GM21515 (cell line): ENCODE data around the gene IGF2BP2.
"Not testable (repeated sequence)": the region's sequence is repeated elsewhere in the genome, so short reads cannot be mapped to it uniquely, and the experiment has no call there.

ENCODE experiments used
- ATAC-seq: cut with Tn5 transposase; IDR thresholded peaks from one replicate; pipeline ENCODE4 v1.9.1; 2021; ENCODE audit not compliant: unreplicated experiment

The IGF2BP2 gene

DNA sequence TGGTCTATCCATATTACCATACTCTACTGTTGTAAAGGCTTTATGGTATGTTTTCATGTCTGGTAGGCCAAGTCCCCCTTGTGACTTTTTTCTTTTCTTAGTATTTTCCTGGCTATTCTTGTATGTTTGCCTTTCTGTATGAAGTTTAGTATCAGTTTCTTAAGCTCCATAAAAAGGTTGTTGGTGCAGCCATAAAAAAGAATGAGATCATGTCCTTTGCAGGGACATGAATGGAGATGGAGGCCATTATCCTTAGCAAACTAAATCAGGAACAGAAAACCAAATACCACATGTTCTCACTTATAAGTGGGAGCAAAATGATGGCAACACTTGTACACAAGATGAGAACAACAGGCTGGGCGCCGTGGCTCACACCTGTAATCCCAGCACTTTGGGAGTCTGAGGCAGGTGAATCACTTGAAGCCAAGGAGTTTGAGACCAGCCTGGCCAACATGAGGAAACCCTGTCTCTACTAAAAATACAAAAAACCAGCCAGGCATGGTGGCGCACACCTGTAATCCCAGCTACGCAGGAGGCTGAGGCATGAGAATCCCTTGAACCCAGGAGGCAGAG, 13.7 kb upstream of the IGF2BP2 start:
- not testable (repeated sequence) for ATAC-seq

DNA sequence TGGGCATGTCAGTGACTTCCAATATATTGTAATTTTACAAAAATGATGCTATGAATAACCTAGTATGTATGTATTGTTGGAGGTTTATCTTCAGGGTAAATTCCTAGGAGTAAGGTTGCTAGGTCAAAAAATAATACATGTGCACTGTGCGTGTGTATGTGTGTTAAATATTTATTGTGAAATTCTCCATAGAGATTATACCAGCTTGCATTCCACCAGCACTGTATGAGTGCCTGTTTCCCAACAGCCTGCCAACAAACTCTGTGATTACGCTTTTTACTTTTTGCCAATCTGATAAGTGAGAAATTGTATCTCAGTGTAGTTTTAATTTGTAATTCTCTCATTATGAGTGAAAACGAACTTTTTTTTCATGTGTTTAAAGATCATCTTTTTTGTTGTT, 12.6 kb upstream of the IGF2BP2 start:
- ATAC-seq, result no peak

- no peak for ATAC-seq
These were observed 7.1 kb upstream of the IGF2BP2 start for GRCh38 chr3:185831990-185832389.

DNA sequence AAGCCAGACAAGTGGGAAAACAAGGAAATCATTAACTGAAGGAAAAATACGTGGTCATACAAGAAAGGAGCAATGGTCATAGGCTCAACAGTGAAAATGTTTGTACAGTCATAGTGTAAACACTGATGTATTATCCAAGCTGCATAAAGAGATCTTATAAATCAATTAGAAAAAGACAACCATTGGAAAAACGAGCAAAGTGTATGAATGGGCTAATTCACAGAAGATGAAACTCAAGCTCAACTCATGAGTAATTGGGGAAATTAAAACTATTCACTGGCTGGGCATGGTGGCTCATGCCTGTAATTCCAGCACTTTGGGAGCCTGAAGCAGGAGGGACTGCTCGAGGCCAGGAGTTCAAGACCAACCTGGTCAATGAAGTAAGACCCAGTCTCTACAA, 6.4 kb upstream of the IGF2BP2 start:
- no peak for ATAC-seq

DNA sequence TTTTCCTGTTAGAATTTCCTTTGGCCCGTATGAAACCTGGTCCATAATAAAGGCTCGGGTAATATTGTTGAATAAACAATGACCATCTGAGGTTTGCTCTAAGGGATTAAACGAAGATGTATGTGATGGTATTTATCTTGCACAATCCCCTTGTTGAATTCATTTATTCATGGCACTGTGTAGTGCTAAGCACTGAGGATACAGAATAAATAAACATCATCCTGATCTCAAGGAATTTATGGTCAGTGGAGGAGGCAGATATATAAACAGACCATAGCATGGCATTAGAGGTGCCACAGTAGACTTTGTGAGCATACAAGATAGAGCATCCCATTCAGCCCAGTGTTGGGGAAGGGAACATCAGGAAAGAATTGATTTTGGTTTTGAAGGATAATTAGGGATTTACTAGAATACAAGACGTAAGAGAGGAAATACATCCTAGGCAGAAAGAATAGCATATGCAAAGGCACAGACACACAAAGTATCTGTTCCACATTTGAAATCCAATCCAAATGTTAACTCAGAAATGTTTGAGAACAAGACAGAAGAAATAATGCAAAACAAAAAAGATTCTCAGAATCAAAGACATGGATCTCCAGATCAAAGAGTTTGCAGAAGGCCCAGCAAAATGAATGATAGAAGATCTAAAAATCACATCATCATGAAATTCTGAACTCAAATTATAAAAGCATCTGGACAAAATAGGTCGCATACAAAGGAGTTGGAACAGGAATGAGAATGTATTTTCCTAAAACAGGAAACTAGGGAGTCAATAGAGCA, 5.4 kb upstream of the IGF2BP2 start:
- no peak for ATAC-seq

- ATAC-seq, result no peak
These were observed 3.9 kb upstream of the IGF2BP2 start for GRCh38 chr3:185828755-185829154.

DNA sequence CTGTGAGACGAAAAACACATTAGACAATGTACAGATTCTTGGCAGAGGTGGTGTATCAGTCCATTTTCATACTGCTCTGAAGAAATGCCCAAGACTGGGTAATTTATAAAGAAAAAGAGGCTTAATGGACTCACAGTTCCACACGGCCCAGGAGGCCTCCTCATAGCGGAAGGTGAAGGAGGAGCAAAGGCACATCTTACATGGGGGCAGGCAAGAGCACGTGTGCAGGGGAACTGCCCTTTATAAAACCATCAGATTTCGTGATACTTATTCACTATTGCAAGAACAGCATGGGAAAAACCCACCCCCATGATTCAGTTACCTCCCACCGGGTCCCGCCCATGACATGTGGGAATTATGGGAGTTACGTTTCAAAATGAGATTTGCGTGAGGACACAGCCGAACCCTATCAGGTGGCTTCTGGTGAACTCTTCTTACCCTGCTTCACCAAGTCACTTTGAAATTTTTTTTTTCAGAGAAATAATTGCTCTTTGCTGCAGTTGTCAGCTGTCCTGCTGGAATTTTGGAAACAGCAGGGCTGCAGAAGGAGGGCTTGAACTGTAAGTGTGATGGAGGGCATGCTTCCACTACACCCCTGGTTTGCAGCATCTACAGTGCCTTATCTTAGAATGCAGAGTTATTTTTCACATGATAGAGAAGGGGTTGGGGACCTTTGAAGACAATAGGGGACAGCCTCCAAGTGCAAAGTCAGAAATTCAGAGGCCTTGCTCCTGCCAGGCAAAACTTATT, 2.9 kb upstream of the IGF2BP2 start:
- no peak for ATAC-seq

- peak; percentile 25 for ATAC-seq
These were observed 1.0 kb upstream of the IGF2BP2 start for GRCh38 chr3:185825639-185826481.

DNA sequence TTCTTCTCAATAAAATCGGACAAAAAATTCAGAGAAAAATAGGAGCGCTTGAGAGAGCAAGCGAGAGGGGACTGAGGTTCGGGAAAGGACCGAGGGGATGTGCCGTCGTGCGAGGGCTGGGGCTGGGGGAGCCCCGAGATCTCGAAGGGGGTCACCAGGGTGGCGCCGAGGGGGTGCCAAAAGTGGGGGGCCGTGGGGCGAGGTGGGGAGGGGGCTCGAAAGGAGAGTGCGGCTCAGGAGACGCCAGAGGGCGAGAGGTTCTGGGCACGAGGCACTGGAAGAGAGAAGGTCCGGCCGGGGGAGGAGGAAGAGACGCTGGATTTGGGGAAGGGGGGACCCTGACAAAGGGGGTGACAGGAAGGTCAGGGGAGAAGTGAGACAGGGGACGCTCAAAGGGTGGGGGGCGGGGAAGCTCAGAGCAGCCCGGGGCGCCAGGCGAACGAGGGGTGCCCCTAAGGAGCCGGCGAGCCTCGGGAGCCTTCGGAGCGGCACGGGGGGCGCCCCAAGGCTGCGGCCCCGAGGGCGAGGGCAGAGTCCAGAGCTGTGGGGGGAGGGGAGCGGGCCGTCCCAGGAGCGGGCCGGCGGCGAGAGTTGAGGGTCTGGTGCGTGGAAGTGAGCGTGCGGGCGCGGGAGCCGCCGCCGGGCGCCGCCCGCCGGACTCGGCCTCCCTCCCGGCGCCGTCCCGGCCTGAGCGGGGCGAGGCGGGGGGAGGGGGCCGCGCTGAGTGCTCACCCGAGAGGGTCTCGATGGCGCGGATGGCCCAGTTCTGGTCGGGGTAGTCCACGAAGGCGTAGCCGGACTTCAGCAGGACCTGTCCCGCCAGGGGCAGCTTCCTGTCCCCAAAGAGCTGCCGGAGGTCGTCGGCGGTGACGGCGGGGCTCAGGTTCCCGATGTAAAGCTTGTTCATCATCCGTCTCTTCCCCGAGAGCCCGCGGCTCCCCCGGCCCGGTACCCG, 514 bp downstream of the IGF2BP2 start:
- ATAC-seq, result peak; percentile 13

DNA sequence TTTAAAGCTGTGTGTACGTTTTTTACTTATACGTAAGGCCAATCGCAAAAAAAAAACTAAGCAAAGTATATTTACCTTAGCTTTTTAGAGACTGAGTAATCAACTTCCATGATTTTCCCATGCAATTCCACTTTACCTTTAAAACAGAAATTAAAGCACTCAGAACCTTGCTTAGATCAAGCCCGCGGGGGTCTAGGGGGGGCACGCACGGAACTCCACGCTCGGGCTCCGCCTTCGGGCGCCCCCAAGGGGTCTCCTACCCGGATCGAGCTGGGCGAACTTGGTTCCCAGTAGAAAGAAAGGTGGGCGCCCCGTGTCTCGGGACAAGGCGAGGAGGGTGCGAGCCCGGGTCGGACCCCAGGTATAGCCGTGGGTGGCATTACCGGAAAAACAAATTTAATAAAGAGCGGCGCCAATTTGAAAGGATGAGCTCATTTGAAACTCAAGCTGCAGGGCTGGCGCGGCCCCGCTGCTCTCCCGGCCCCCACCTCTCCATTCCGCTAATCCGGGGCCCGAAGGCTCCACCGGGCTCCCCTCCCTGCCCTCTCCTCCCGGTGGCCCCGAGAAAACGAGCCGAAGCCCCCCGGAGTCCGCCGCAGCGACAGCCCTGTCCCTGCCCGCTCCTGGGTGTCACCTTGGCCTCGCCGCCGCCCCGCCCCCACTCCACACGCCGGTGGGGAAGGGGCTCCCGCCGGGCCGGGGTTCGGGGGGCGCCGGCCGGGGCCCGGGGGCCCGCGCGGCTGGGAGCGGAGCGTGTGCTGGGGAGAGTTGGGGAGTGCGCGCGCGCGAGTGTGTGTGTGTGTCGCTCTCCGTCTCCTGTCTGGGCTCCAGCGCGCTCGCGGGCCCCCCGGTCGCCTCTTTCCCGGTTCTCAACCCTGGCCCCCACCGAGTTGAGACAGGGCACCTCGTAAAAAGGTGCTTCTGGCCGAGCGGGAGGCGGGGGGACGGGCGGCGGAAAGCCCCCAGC, 1.5 kb downstream of the IGF2BP2 start:
- no peak for ATAC-seq

GRCh38 chr3:185822221-185823000, 2.4 kb downstream of the IGF2BP2 start:
- no peak for ATAC-seq

DNA sequence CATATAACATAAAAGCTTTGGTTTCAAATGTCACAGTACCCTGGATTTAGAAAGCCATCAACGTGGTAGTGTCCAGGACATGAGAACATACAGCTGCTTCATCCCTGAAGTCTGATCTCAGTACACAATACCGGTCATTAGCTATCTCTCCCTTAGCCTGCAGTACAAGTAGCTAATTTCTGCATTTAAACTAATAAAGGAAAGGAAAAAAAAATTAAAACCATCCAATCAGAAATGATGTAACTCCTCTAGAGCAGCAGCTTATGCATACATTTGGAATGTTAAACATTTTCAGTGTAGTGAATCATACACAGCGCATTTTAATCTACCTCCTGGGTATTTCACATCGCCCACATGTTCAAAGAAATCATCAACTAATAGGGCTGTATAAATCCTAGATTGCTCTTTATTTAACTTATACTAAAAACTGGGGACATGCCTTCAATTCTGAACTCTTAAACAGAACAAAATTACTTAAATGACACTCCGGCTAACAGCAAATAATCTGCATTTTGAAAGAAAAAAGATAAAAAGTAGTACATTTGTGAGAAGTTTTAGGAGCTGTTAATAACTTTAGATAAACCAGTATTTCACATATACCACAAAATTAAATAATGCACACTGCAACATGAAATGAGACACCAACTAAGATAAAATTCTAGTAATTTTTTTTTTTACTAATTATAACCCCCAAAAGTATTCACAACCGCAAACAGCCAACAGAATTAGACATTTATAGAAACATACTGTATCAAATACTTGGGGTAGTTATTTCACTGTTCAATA, 3.7 kb downstream of the IGF2BP2 start:
- no peak for ATAC-seq

GRCh38 chr3:185818267-185818875, 6.5 kb downstream of the IGF2BP2 start:
- ATAC-seq, result no peak

GRCh38 chr3:185815391-185816282, 9.2 kb downstream of the IGF2BP2 start:
- ATAC-seq, result no peak

DNA sequence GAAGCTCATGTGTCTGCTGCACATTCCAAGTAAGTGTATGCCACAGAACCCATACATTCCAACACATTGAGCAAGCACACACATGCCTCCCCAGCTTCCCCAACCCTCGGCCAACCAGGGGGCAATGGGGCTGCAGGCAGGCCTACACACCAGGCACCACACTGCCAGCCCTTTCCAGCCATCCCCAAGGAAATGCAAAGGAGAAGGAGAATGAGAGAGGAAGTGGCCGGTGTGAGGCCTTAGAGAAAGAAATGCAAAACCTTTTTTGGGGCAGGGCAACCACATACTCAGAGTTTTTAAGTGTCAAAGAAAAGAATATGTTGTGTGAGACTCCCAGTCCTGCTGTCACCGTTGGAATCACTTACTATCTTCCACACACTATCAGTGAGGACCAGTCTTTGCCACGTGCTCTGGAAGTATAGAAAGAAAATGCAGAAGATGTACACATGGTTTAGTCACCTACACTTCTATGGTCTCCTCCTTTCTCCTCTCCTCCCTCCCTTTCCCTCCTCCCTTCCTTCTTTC, 11.1 kb downstream of the IGF2BP2 start:
- no peak for ATAC-seq

DNA sequence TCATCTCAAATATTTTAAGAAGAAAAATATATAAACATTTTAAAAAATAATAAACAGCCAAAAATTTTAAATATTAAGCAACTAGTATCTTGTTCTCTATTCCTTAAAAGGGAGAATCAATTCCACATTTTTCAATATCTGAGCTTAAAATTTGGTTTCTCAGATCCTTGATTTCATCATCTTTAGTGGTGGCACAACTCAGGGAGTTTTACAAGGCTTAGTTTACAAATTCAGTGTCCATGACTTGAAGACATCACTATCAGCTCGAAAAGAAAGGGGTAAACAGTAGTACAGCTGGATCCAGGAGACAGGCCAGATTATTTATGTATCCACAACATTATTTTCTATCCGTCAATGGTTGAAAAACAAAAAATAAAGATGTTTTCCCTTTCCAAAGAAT, 11.6 kb downstream of the IGF2BP2 start:
- no peak for ATAC-seq
